Measurements from ENCODE around the gene WBP4. TPM values are rescaled to one million over a fixed set of nuclear protein-coding genes. Genes with fewer than 3 reads are reported as not detected.

The WBP4 gene
- total RNA-seq, 6 donors from 2014 or later, result 7.0 to 18.3 (median 8.9) TPM

- no peak for ATAC-seq (ENCODE audit: low FRiP score in 2 of 2)
- H3K36me3 ChIP-seq, result no peaks in the 10 kb centered on the region
- H3K27ac ChIP-seq, result no peak overlapping the region
- no peak for DNase-seq
- no peak overlapping the region for H3K4me3 ChIP-seq
- H3K9me3 ChIP-seq, result no peaks in the 10 kb centered on the region
- peaks cover 14 to 16% (median 15%) of the 10 kb centered on the region in 4 donors for H3K4me1 ChIP-seq
- WGBS, 2 donors, result 52 to 65% methylated on average over 4 of the region's 4 CpGs
- TF ChIP-seq POLR2A (IDR thresholded peaks at IDR 0.05) (no peak), POLR2AphosphoS5 (IDR thresholded peaks at IDR 0.05) (no peak), EP300 (IDR thresholded peaks at IDR 0.05) (no peak), CTCF (IDR thresholded peaks at IDR 0.05) (no peak)
- no peaks in the 10 kb centered on the region for H3K27me3 ChIP-seq
Observed at GRCh38 chr13:41025518-41025917, 35.8 kb upstream of the WBP4 start.

DNA sequence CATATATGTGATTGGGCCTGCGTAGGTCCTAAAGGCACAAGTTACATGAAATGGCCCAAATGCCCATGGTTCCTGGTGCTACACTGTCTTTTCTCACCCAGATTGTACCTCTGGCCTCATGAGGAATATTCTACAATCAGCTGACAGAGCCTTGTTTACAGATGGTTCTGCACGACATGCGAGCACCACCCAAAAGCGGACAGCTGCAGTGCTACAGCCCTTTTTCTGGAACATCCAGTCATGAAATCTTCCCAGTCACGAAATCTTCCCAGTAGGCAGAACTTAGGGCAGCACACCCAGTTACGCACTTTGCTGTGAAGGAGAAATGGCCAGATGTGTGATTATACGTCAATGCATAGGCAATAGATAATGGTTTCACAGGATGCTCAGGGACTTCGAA is 34.5 kb upstream of the WBP4 start:
- Histone ChIP-seq H3K9me3 (no peaks in the 10 kb centered on the region), H3K27ac (no peak overlapping the region), H3K4me1 (peaks cover 11 to 19% (median 14%) of the 10 kb centered on the region in 4 donors), H3K36me3 (no peaks in the 10 kb centered on the region), H3K4me3 (no peak overlapping the region), H3K27me3 (no peaks in the 10 kb centered on the region)
- no peak for TF ChIP-seq POLR2A (IDR thresholded peaks at IDR 0.05)
- no peak for TF ChIP-seq EP300 (IDR thresholded peaks at IDR 0.05)
- TF ChIP-seq CTCF (IDR thresholded peaks at IDR 0.05), result no peak
- TF ChIP-seq POLR2AphosphoS5 (IDR thresholded peaks at IDR 0.05), result no peak
- no peak for DNase-seq
- WGBS, 2 donors, result 96 to 97% methylated on average over 7 to 8 of the region's 8 CpGs
- no peak for ATAC-seq (ENCODE audit: low FRiP score in 2 of 2)

DNA sequence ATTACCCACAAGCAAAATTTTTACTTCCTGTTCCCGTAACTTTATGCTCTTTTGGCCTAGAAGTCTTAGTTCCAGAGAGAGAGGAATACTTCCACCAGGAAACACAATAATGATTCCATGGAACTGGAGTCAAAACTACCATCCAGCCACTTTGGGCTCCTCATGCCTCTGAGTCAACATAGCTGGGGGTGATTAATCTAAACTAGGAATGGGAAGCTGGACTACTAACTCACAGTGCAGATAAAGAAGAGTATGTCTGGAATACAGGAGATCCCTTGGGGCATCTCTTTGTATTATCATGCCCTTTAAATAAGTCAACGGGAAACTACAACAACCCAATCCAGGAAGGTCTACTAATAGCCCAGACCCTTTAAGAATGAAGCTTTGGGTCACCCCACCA is 33.3 kb upstream of the WBP4 start:
- Histone ChIP-seq H3K4me3 (no peak overlapping the region), H3K36me3 (no peaks in the 10 kb centered on the region), H3K27me3 (no peaks in the 10 kb centered on the region), H3K27ac (no peak overlapping the region), H3K4me1 (peaks cover 11 to 19% (median 14%) of the 10 kb centered on the region in 4 donors), H3K9me3 (no peaks in the 10 kb centered on the region)
- 72 to 74% methylated on average over 2 of the region's 2 CpGs for WGBS, 2 donors
- TF ChIP-seq CTCF (IDR thresholded peaks at IDR 0.05) (no peak), POLR2A (IDR thresholded peaks at IDR 0.05) (no peak), POLR2AphosphoS5 (IDR thresholded peaks at IDR 0.05) (no peak), EP300 (IDR thresholded peaks at IDR 0.05) (no peak)
- DNase-seq, result no peak
- ATAC-seq (ENCODE audit: low FRiP score in 2 of 2), result no peak

DNA sequence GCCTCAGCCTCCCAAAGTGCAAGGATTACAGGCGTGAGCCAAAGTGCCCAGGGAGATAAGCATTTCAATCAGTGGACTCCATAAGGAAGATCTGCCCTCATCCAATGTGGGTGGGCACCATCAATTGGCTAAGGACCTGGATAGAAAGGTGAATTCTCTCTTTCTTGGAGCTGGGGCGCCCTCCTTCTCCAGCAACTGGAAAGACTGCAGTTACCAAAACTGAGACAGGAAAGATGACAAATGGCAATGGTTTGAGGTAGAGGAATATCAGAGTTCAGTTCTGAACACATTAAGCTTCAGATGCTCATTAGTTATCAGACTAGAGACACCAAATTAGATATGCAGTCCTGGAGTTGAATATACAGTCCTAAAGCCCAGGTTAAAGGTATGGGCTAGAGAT is 31.7 kb upstream of the WBP4 start:
- Histone ChIP-seq H3K36me3 (no peaks in the 10 kb centered on the region), H3K4me1 (peaks cover 11 to 19% (median 14%) of the 10 kb centered on the region in 4 donors), H3K9me3 (no peaks in the 10 kb centered on the region), H3K4me3 (no peak overlapping the region), H3K27ac (no peak overlapping the region), H3K27me3 (no peaks in the 10 kb centered on the region)
- TF ChIP-seq CTCF (IDR thresholded peaks at IDR 0.05) (no peak), POLR2AphosphoS5 (IDR thresholded peaks at IDR 0.05) (no peak), EP300 (IDR thresholded peaks at IDR 0.05) (no peak), POLR2A (IDR thresholded peaks at IDR 0.05) (no peak)
- ATAC-seq (ENCODE audit: low FRiP score in 2 of 2) (no peak), DNase-seq (no peak)
- WGBS, 2 donors, result 90 to 100% methylated on average over 2 of the region's 2 CpGs

DNA sequence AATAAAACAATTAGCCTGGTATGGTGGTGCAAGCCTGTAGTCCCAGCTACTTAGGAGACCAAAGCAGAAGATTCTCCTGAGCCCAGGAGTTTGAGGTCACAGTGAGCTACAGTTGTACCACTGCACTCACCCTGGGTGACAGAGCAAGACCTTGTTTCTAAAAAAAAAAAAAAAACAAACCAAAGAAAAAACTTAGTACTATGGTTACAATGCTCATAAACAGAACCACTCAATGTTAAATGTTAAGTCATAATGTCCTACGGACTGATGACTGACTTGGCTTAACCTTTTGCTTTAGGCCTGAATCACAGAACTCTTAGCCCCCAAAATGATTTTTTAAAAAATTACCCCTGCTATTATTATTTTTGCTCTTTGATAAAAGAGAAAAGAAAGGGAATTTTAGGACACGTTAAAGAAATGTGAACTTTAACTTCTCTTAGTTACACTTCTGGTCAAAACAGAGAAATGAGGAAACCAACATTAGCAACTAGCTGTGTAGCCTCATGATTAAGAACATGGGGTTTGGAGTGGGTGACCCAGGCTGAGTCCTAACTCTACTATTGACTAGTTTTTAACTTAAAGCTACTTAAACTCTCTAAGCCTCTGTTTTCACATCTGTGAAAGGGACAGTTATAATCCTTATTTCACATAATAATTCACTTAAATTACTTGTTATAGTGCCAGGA is 28.5 kb upstream of the WBP4 start:
- H3K9me3 ChIP-seq, result no peaks in the 10 kb centered on the region
- no peaks in the 10 kb centered on the region for H3K27me3 ChIP-seq
- no peaks in the 10 kb centered on the region for H3K36me3 ChIP-seq
- H3K4me3 ChIP-seq, result no peak overlapping the region
- H3K27ac ChIP-seq, result no peak overlapping the region
- TF ChIP-seq POLR2AphosphoS5 (IDR thresholded peaks at IDR 0.05) (no peak), POLR2A (IDR thresholded peaks at IDR 0.05) (no peak), CTCF (IDR thresholded peaks at IDR 0.05) (no peak), EP300 (IDR thresholded peaks at IDR 0.05) (no peak)
- 52 to 82% methylated on average over 2 of the region's 2 CpGs for WGBS, 2 donors
- H3K4me1 ChIP-seq, result peaks cover 0 to 14% (median 4%) of the 10 kb centered on the region in 4 donors
- no peak for DNase-seq
- peak in 1 of 2 donors; percentile 69 for ATAC-seq (ENCODE audit: low FRiP score in 2 of 2)
